ENCODE measurements around the gene PRPH2. TPM values are rescaled to one million over a fixed set of nuclear protein-coding genes. Genes with fewer than 3 reads are reported as not detected.

Gene PRPH2
- total and polyA plus RNA-seq, 8 donors = 0.38 to 4.0 (median 0.83) TPM; not detected in 2

DNA sequence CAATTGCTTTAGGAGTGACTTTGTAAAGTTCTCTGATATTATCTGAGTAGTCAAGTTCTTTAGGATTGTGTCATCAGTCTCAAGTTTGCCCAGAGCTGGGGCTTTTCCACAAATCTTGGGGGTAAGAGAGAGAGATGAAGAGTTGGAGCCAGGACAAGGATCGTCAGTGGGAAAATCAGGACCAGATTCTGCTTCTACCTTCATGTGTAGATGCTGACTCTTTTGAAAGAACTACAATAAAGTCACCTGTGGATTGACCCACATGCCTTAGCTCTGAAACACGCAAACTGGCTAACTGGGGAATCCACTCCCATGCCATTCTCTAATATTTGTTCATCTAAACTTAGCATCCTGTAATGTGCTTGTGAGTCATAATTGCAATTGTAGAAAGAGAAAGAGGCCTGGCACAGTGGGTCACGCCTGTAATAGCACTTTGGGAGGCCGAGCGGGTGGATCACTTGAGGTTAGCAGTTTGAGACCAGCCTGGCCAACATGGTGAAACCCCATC is 43.8 kb upstream of the PRPH2 start:
- Histone ChIP-seq H3K36me3 (peaks cover 0 to 12% (median under 1%) of the 10 kb centered on the region in 4 donors), H3K27me3 (no peaks in the 10 kb centered on the region), H3K27ac (no peak overlapping the region), H3K4me3 (no peak overlapping the region), H3K9me3 (no peaks in the 10 kb centered on the region), H3K4me1 (peaks cover 0 to 9% (median 7%) of the 10 kb centered on the region in 4 donors)
- DNase-seq = no peak
- intact Hi-C loops (cut with DNase I; ENCODE audit: low total_unique reads) = no loop called here
- 82 to 94% (median 91%) methylated on average over 5 of the region's 5 CpGs for WGBS, 5 donors
- no peak for TF ChIP-seq POLR2A (IDR thresholded peaks at IDR 0.05)
- no peak for TF ChIP-seq EP300 (IDR thresholded peaks at IDR 0.05)
- no peak for TF ChIP-seq POLR2AphosphoS5 (IDR thresholded peaks at IDR 0.05)
- TF ChIP-seq, protein P1, sequence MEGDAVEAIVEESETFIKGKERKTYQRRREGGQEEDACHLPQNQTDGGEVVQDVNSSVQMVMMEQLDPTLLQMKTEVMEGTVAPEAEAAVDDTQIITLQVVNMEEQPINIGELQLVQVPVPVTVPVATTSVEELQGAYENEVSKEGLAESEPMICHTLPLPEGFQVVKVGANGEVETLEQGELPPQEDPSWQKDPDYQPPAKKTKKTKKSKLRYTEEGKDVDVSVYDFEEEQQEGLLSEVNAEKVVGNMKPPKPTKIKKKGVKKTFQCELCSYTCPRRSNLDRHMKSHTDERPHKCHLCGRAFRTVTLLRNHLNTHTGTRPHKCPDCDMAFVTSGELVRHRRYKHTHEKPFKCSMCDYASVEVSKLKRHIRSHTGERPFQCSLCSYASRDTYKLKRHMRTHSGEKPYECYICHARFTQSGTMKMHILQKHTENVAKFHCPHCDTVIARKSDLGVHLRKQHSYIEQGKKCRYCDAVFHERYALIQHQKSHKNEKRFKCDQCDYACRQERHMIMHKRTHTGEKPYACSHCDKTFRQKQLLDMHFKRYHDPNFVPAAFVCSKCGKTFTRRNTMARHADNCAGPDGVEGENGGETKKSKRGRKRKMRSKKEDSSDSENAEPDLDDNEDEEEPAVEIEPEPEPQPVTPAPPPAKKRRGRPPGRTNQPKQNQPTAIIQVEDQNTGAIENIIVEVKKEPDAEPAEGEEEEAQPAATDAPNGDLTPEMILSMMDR (IDR thresholded peaks at IDR 0.05) = no peak

DNA sequence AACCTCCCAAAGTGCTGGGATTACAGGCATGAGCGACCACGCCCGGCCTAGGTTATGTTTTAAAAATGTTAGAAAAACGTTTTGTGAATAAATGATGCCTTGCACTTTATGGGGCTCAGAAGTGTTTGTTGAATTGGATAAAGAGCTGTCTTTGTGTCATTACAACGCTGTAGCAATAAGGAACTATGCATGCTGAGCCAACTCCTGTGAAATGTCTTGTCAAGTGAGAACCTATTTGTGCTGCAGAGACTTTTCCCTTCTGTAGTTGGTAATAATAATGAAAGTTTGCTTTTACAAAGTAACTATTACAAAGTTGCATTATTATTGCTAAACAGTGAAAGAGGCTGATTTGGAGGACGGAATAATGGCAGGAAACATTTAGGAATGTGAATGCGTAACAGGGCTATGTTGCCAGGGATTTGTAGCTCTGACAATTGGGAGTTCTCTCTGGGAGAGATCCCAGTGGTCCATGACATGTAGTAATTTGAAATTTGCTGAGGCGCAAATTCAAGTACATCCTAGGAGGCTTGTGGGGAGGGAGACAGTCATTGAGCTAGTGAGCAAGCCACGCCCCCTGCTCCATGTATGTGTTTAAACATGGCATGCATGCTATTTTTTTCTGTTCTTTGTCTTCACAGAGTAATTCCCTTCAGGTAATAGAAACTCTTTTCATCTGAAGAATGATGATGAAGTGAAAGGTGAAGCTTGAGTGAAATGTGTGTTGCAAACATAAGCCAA is 42.7 kb upstream of the PRPH2 start:
- DNase-seq = peak in 1 of 2 donors; percentile 18
- no peak overlapping the region for H3K4me3 ChIP-seq
- H3K27me3 ChIP-seq = no peaks in the 10 kb centered on the region
- no peak overlapping the region for H3K27ac ChIP-seq
- peaks cover 0 to 18% (median 5%) of the 10 kb centered on the region in 4 donors for H3K36me3 ChIP-seq
- 85 to 92% (median 86%) methylated on average over 9 of the region's 9 CpGs for whole genome bisulfite sequencing, 5 donors
- intact Hi-C loops (cut with DNase I; ENCODE audit: low total_unique reads) = no loop called here
- no peaks in the 10 kb centered on the region for H3K9me3 ChIP-seq
- TF ChIP-seq, protein P1 (IDR thresholded peaks at IDR 0.05) = no peak
- no peak for TF ChIP-seq EP300 (IDR thresholded peaks at IDR 0.05)
- TF ChIP-seq POLR2AphosphoS5 (IDR thresholded peaks at IDR 0.05) = no peak
- TF ChIP-seq POLR2A (IDR thresholded peaks at IDR 0.05) = no peak
- no peaks in the 10 kb centered on the region for H3K4me1 ChIP-seq

DNA sequence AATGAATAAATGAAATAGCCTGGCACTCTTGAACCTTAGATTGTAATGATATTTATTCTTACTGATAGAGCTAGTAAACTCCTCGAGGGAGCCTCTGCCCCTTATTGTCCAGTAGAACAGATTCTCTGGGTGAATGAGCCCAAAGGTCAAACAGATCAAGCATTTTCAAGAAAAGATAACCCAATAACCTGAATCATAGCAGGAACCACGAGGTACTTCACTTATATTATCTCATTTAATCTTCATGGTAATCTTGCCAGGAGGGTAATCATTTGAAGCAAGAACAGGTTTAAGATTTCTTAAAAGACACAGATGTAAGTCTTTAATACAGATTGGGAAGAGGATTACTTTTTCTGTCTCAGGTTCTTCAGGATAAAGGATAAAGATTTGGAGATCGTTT is 40.6 kb upstream of the PRPH2 start:
- DNase-seq = no peak
- 47 to 68% (median 58%) methylated on average over 3 of the region's 3 CpGs for WGBS, 5 donors
- TF ChIP-seq EP300 (IDR thresholded peaks at IDR 0.05) (no peak), POLR2A (IDR thresholded peaks at IDR 0.05) (no peak), POLR2AphosphoS5 (IDR thresholded peaks at IDR 0.05) (no peak)
- TF ChIP-seq, protein P1 (IDR thresholded peaks at IDR 0.05) = no peak
- no peaks in the 10 kb centered on the region for H3K4me1 ChIP-seq
- H3K27me3 ChIP-seq = no peaks in the 10 kb centered on the region
- no peak overlapping the region for H3K27ac ChIP-seq
- H3K9me3 ChIP-seq = no peaks in the 10 kb centered on the region
- intact Hi-C loops (cut with DNase I; ENCODE audit: low total_unique reads) = no loop called here
- H3K36me3 ChIP-seq = peaks cover 0 to 31% (median 15%) of the 10 kb centered on the region in 4 donors
- H3K4me3 ChIP-seq = no peak overlapping the region

DNA sequence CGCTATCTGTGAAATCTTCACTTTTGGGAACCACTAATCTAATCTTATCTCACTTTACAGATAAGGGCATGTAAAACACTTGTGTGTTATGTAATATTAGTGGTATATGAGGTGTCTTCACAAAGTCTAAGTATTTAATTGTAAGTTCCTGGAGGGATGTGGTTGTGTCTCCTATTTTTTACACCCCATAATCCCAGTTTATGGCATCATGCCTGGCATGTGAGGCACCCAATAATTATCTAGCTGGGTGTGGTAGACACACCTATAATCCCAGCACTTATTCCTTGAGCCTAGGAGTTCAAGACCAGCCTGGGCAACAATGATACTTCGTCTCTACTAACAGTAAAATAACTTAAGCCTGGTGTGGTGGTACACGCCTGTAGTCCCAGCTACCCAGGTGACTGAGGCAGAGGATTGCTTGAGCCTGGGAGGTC is 40.0 kb upstream of the PRPH2 start:
- Histone ChIP-seq H3K9me3 (no peaks in the 10 kb centered on the region), H3K4me1 (no peaks in the 10 kb centered on the region), H3K4me3 (no peak overlapping the region), H3K27ac (no peak overlapping the region), H3K27me3 (no peaks in the 10 kb centered on the region), H3K36me3 (peaks cover 0 to 31% (median 15%) of the 10 kb centered on the region in 4 donors)
- DNase-seq = no peak
- no peak for TF ChIP-seq EP300 (IDR thresholded peaks at IDR 0.05)
- no peak for TF ChIP-seq POLR2A (IDR thresholded peaks at IDR 0.05)
- TF ChIP-seq, protein P1 (IDR thresholded peaks at IDR 0.05) = no peak
- no peak for TF ChIP-seq POLR2AphosphoS5 (IDR thresholded peaks at IDR 0.05)
- 83 to 98% (median 92%) methylated on average over 3 of the region's 3 CpGs for WGBS, 5 donors
- intact Hi-C loops (cut with DNase I; ENCODE audit: low total_unique reads) = no loop called here

Data from stomach (tissue), 9 donors.